Measurements from ENCODE around the gene HOXB8.

Gene HOXB8

DNA sequence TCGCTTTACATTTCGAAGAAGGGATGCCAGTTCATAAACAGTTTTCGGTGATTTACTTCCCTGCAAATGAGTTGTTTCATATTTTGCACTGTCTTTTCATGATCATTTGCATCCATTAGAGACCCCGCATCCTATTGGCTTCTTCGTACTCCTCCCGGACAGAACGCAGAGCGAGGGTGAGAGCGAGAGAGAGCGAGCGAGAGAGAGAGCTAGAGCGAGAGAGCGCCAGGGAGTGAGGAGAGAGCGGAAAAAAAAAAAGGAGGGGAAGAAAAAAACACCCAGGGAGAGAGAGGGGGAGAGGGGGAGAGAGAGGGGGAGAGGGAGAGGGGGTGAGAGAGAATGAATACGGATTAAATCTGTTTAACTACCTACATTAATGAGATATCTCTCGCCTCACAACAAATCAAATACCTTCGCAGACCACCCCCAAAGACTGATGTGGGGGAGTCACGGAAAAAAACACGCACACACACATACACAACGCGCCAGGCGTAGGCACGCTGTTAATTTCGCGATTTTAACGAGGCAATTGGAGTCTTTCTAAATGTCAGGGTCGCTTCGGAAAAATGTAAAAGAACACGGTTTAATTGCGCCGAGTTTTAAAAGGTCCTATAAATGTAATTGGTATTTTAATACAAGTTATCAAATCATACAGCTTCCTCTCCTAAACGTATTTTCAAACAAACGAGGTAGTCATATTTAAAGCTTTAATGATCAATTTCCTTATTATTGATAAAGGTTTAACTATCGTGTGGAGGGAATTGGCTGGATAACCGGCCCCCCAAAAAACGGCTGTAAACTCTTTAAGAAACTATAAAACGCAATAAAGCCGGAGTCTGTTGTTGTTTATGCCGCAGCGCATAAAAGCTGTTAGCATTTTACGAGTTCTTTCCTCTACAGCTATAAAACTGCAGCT, at the start of gene HOXB8:
HOXB8 (minus strand) TSS at position 246 of the 916 bp plus-strand sequence. CDS start 588 bp downstream, outside the sequence.
- no peak for DNase-seq

DNA sequence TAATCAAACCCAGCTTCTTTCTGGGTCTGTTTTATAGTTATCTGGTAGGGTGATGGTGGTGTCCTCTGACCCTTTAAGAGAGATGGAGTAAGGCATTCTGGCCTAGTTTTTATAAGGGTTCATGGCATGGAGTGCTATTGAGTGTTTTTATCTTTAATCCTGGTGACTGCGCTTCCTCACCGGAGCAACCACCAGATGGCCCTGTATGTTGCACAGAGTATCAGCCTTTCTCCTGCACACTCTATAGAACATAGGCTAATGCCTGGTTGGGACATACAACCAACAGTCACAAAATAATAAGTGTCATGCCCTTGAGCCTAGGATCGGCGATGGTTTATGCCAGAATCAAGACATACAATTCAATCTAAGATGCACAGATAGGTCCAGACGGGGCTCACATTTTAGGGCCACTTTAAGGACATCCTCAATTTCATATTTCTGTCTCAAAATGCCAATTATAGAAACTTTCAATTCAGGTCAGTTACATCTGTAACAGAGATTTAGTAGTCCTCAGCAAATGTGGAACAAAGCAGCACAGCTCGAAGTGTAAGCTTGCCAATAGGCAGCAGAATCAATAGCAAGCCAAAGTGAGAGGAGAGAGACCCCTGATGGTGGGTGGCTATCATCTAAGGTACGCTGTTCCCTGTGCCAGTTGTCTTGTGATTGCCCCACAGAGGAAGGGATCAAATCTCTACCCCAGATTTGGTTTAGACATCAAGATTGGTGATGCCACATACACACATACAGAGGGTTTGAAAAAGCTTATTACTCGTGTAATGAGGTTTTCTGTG, 48.2 kb upstream of the HOXB8 start:
- no peak for DNase-seq

DNA sequence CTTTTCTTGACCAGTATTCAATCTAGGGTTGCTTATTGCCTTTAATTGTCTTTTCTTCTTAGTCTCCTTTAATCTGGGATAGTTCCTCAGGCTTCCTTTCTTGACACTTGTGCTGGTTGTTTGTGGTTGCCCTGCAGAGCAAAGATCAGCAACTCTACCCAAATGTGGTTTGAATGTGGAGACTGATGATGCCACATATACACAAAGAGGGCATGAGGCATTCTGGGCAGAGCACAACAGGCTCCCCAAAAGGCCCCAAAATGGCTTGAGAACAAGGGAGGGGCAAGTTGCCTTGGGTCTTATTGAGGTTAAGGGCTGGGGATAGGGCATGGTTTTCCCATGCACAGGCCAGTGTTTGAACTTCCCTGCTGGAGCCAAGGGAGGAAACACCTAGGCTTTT, 40.8 kb upstream of the HOXB8 start:
- DNase-seq = no peak

DNA sequence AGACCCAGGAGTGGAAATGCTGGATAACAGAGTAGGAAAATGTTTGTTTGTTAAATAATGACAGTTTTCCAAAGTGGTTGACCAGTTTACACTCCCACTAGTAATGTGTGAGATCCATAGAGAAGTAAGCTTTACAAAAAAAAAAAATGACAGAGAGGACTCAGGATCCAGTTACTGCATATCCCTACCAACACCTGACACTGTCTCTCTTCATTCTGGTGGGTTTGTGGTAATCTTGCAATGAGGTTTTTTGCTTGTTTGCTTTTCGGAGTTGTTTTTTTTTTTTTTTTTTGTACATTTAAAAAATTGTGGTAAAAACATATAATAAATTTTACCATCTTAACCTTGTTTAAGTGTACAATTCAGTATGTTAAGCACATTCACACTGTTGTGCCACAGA, 34.6 kb upstream of the HOXB8 start:
- DNase-seq = no peak

- no peak for DNase-seq
These were observed 32.8 kb upstream of the HOXB8 start for GRCh38 chr17:48647963-48648245.

GRCh38 chr17:48647103-48647962, 32.2 kb upstream of the HOXB8 start:
- DNase-seq = peak; percentile 67

DNA sequence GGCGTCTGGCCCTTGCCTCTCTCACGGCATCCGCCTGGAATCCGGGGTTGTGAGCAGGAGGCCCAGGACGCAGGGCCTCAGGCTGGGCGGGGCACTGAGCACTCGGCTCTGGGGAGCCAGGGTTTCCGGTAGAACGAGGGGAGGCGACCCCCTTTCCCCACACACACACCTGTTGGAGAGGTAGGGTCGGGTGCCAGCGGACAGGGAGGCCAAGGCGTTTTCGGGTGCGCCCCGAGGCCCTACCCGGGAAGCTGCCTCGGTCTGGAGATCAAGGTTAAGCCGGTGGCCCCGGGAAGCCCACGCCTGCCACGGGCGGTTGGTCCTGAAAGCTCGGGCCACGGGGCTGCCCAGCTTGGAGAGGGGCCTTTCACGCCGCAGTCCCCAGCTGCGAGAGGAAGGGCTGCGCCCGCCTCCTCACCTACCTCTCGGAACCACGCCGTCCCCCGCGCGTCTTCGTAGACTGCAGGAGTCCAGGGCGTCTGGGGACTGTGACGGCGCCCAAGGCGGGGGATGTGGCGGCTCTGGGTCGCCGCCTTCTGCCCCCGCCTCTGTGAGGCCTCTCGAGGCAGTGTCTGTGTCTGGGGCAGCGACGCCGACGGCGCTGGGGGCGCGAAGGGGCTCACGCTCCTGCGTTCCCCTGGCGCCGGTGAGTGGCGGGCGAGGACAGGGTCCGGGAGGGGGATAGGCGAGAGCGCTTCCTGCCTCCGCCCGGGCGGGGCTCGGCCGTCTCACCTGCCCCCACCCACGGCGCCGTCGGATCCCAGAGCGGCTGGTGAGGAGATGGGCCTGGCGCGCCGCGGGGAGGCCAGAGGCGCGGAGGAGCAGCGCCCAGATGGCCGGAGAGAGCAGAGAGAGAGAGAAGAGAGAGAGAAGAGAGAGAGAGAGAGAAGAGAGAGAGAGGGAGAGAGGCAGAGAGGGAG, 31.4 kb upstream of the HOXB8 start:
- peak; percentile 88 for DNase-seq

GRCh38 chr17:48645639-48646182, 30.6 kb upstream of the HOXB8 start:
- DNase-seq = no peak

DNA sequence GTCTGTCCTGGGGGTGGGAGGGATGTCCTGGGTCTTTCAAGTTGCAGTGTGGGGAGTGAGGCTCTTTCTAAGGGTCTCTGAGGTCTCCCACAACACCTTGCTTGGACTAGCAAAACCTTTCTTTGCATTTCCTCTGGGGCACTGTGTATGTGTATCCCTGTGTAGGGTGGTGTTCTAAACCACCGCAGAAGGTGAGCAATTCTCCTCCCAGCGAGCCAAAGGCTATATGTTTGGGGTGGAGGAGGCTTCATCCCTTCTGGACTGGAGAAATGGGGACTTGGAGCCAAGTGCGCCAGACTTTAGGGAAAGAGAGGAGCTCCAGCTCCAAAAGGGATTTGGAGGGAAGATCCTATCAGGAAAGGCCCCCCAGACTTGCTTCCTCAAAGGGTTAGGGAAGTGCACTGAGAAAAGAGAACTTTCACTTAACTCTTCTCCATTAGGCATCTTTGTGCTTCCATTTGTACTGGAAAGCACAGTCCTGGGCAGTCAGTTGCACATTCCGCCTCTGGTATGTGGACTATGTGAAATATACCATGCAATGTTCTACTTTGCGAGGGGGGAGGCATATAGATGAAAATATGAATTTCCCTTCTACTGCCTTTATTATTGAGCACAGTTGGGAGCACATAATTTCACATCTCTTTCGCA, 29.9 kb upstream of the HOXB8 start:
- DNase-seq = no peak

GRCh38 chr17:48644159-48644558, 29.1 kb upstream of the HOXB8 start:
- DNase-seq = no peak

DNA sequence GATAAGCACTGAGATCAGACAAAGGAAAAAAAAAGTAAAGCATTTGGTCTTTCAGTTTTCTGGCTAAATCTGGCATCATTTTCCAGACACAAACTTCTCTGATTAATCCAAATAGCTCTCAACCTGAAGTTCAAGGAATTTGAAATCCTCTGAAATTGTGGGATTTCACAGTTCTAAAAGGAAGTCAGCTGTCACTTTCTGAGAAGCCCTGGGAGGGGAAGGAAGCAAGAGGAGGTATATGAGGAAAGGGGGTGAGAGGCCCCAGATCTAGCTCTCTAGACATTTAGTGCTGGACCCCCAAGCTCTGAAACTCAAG, 28.6 kb upstream of the HOXB8 start:
- DNase-seq = no peak

DNA sequence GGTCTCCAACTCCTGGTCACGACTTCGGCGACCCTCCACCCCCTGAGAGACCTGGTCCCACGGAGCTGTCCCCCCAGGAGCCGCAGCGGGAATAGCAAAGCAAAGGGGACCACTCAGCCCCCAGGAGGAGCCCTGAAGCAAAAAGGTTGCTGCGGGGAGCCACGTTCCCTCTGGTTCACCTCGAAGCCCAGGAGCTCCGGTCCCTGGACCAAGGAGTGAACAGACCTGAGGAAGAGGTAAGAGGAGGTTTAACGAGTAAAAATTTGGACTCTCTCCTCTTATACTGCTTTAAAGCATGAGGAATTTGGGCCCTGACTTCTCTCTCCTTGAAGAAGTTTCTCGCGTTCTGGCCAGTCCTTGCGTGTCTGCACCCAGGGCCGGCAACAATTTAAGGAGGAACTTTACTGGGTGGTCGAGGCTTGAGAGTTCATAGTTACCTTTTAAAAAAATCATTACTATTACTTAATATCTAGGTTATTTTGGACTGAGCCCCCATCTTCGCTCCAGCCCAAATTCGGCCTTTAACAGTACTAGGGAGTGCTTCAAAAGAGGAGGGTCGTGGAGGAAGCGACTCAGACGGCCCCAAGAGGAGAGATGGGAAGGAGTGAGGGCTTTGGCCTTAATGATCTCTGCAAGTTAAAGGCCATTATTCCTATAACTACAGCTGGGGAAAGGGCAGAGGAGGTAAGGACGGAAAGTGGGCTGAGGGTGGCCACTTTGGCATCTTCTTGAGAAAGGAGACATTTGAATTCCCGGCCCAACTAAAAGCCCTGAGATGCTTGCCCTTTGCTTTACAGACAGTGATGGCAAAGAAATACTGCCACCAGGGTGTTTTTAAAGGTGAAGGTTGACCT, 28.0 kb upstream of the HOXB8 start:
- no peak for DNase-seq

DNA sequence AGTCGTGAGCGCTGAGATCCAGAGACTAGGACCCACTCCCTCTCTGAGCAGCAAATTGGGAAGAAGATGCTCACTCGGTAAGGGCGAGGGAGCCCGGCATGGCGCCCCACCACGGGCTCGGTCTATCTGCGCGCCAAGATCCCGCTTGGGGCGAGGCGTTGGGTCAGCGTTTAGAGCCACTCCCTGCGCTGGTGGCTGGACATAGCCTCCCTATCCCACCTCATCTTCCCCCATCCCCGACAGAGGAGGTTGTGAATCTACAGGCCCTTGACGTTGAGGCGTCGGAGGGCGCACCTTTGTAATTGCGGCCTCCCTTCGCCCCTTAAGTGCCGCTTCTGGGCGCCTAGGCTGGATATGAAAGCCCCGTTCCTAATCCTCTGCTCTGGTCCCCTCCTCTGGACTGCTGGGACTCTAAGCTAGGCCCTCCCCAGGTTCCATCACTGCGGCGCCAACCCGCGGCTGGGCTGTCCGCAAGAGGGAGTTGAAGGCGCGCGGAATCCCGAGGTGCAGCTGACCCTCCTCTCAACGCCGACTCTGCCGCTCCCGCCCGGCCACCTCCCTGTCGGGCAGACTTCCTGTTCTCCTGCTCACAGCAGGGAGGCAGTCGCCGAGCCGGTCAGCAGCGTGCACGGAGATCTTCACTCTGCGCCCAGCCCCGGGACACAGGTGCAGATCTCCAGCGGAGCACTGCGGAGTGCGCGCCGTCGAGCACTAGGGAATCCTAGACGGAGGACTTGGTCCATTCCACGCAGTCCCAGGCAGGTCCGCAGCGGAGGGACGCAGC, 27.2 kb upstream of the HOXB8 start:
- no peak for DNase-seq

GRCh38 chr17:48641541-48642058, 26.5 kb upstream of the HOXB8 start:
- peak; percentile 21 for DNase-seq

DNA sequence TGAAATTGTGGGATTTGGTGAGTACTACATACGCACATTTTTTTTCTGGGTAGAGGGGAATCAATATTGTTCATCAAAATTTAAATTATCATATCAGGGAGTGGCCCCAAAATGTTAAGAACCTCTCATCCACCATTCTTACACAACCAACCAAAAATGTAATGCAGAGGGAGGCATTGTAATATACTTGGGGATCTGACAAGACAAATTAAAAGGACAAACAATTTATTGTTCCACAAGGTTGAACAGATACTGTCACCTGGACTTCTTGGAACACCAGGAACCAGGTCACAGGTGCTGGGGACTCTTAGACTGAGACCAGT, 25.7 kb upstream of the HOXB8 start:
- no peak for DNase-seq

GRCh38 chr17:48639982-48640857, 25.1 kb upstream of the HOXB8 start:
- no peak for DNase-seq

GRCh38 chr17:48639136-48639535, 24.0 kb upstream of the HOXB8 start:
- DNase-seq = peak; percentile 13
